Neural cell (in vitro differentiated cells): ENCODE data around the gene MXI1. TPM values are rescaled to one million over a fixed set of nuclear protein-coding genes. Genes with fewer than 3 reads are reported as not detected.

Experiments used
- H2AFZ ChIP-seq: fragments of 200-600, 300-800 bp; sonication (generic), shearing (Covaris generic); 2 replicates; pipeline ENCODE4 v1.6.0; 2014; ENCODE audit warnings: low read depth, mild to moderate bottlenecking, antibody characterized with exemption, low read length, moderate library complexity
- H3F3A ChIP-seq: fragments of 200-600 bp; shearing (Covaris generic); 2 replicates; pipeline ENCODE4 v1.6.1; 2016; ENCODE audit warnings: mild to moderate bottlenecking, moderate library complexity, mixed read lengths, antibody characterized with exemption, low read length; ENCODE audit not compliant: insufficient read depth, poor library complexity, severe bottlenecking
- H3K27ac ChIP-seq: fragments of 200-600, 300-800 bp; sonication (generic), shearing (Covaris generic); 2 replicates; pipeline ENCODE4 v1.5.1; 2014; ENCODE audit warnings: mild to moderate bottlenecking, low read length, moderate library complexity
- H3K27me3 ChIP-seq: fragments of 300-800, 200-600 bp; sonication (generic), shearing (Covaris generic); 2 replicates; pipeline ENCODE4 v1.6.0; 2014; ENCODE audit warnings: mild to moderate bottlenecking, low read depth, low read length, moderate library complexity; ENCODE audit not compliant: insufficient read depth
- H3K36me3 ChIP-seq: fragments of 300-800, 200-600 bp; sonication (generic), shearing (Covaris generic); 2 replicates; pipeline ENCODE4 v1.5.1; 2014; ENCODE audit warnings: mild to moderate bottlenecking, antibody characterized with exemption, low read length, moderate library complexity; ENCODE audit not compliant: insufficient read depth
- H3K4me2 ChIP-seq: fragments of 300-800, 200-600 bp; sonication (generic), shearing (Covaris generic); 2 replicates; pipeline ENCODE4 v1.6.0; 2014; ENCODE audit warnings: mild to moderate bottlenecking, low read length
- H3K4me3 ChIP-seq: fragments of 300-800, 200-600 bp; sonication (generic), shearing (Covaris generic); 2 replicates; pipeline ENCODE4 v1.5.1; 2014; ENCODE audit warnings: mild to moderate bottlenecking, low read length, moderate library complexity
- H3K79me2 ChIP-seq: fragments of 200-600 bp; shearing (Covaris generic); replicated peaks from 2 replicates; pipeline ENCODE4 v1.6.0; 2014; ENCODE audit warnings: mild to moderate bottlenecking, low read length, moderate library complexity; ENCODE audit not compliant: insufficient read depth
- H3K9ac ChIP-seq: fragments of 300-800, 200-600 bp; sonication (generic), shearing (Covaris generic); 2 replicates; pipeline ENCODE4 v1.6.1; 2016; ENCODE audit warnings: mild to moderate bottlenecking, low read length, mixed read lengths
- H3K9me2 ChIP-seq: fragments of 200-600 bp; shearing (Covaris generic); 2 replicates; pipeline ENCODE4 v1.6.1; 2016; ENCODE audit warnings: mild to moderate bottlenecking, low read length, mixed read lengths; ENCODE audit not compliant: insufficient read depth
- H3K9me3 ChIP-seq: fragments of 200-600, 300-800 bp; sonication (generic), shearing (Covaris generic); 2 replicates; pipeline ENCODE4 v1.6.1; 2016; ENCODE audit warnings: mild to moderate bottlenecking, mixed run types, low read length, moderate library complexity, mixed read lengths
- H4K20me1 ChIP-seq: fragments of 200-600 bp; shearing (Covaris generic); 2 replicates; pipeline ENCODE4 v1.6.1; 2016; ENCODE audit warnings: mild to moderate bottlenecking, mixed run types; ENCODE audit not compliant: insufficient read depth
- EP300 ChIP-seq: fragments of 450-650 bp; conservative IDR thresholded peaks from 2 replicates; pipeline ENCODE4 v1.6.1; 2014; ENCODE audit warnings: antibody characterized with exemption, mild to moderate bottlenecking, moderate library complexity; ENCODE audit not compliant: poor library complexity, severe bottlenecking
- EZH2 ChIP-seq: fragments of 200-600, 300-800 bp; shearing (Covaris generic), sonication (generic); IDR thresholded peaks from 2 replicates; pipeline ENCODE4 v1.6.1; 2014; ENCODE audit warnings: antibody characterized with exemption, low read length, borderline replicate concordance, mild to moderate bottlenecking; ENCODE audit not compliant: insufficient read depth, poor library complexity, severe bottlenecking
- MXI1 ChIP-seq: fragments of 450-650 bp; conservative IDR thresholded peaks from 2 replicates; pipeline ENCODE4 v1.6.1; 2014; ENCODE audit warnings: antibody characterized with exemption, mild to moderate bottlenecking; ENCODE audit not compliant: poor library complexity, severe bottlenecking
- POLR2AphosphoS5 ChIP-seq: IDR thresholded peaks from 2 replicates; pipeline ENCODE4 v1.6.1; 2012
- RAD21 ChIP-seq: fragments of 450-650 bp; conservative IDR thresholded peaks from 2 replicates; pipeline ENCODE4 v1.6.1; 2014; ENCODE audit warnings: antibody characterized with exemption, mild to moderate bottlenecking, moderate library complexity
- SMC3 ChIP-seq: fragments of 450-650 bp; conservative IDR thresholded peaks from 2 replicates; pipeline ENCODE4 v1.6.1; 2014; ENCODE audit warnings: antibody characterized with exemption, mild to moderate bottlenecking, moderate library complexity; ENCODE audit not compliant: poor library complexity
- TAF1 ChIP-seq: IDR thresholded peaks from 2 replicates; pipeline ENCODE4 v1.6.1; 2012; ENCODE audit warnings: low read depth
- polyA plus RNA-seq: library from polyadenylated mRNA; depleted of rRNA; stranded (reverse); fragments of >200 nt; gene quantifications from 2 replicates; pipeline ENCODE4 v1.2.3, GENCODE V29; 2014
- TF ChIP-seq, protein P1 (sequence below): fragments of 450-650 bp; IDR thresholded peaks from 2 replicates; pipeline ENCODE4 v1.5.1; 2014; ENCODE audit warnings: antibody characterized with exemption, mild to moderate bottlenecking, moderate library complexity; ENCODE audit not compliant: poor library complexity, severe bottlenecking
- TF ChIP-seq, protein P2 (sequence below): IDR thresholded peaks from 2 replicates; pipeline ENCODE4 v1.6.1; 2012; ENCODE audit warnings: borderline replicate concordance

MXI1 gene
- polyA plus RNA-seq, 1 donor from 2014 or later = 69.5 TPM

- Histone ChIP-seq H3K4me2 (no peak overlapping the region), H2AFZ (no peak overlapping the region), H3K36me3 (no peaks in the 10 kb centered on the region), H4K20me1 (no peaks in the 10 kb centered on the region), H3K9ac (no peak overlapping the region), H3F3A (no peaks in the 10 kb centered on the region), H3K9me2 (no peaks in the 10 kb centered on the region), H3K79me2 (no peaks in the 10 kb centered on the region), H3K27me3 (no peaks in the 10 kb centered on the region), H3K9me3 (no peaks in the 10 kb centered on the region), H3K4me3 (no peak overlapping the region), H3K27ac (no peak overlapping the region)
- TF ChIP-seq MXI1 = no peak
- TF ChIP-seq SMC3 = no peak
- TF ChIP-seq TAF1 = no peak
- TF ChIP-seq EP300 = no peak
- TF ChIP-seq, protein P1, sequence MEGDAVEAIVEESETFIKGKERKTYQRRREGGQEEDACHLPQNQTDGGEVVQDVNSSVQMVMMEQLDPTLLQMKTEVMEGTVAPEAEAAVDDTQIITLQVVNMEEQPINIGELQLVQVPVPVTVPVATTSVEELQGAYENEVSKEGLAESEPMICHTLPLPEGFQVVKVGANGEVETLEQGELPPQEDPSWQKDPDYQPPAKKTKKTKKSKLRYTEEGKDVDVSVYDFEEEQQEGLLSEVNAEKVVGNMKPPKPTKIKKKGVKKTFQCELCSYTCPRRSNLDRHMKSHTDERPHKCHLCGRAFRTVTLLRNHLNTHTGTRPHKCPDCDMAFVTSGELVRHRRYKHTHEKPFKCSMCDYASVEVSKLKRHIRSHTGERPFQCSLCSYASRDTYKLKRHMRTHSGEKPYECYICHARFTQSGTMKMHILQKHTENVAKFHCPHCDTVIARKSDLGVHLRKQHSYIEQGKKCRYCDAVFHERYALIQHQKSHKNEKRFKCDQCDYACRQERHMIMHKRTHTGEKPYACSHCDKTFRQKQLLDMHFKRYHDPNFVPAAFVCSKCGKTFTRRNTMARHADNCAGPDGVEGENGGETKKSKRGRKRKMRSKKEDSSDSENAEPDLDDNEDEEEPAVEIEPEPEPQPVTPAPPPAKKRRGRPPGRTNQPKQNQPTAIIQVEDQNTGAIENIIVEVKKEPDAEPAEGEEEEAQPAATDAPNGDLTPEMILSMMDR = no peak
- no peak for TF ChIP-seq POLR2AphosphoS5
- no peak for TF ChIP-seq EZH2
- TF ChIP-seq, protein P2, sequence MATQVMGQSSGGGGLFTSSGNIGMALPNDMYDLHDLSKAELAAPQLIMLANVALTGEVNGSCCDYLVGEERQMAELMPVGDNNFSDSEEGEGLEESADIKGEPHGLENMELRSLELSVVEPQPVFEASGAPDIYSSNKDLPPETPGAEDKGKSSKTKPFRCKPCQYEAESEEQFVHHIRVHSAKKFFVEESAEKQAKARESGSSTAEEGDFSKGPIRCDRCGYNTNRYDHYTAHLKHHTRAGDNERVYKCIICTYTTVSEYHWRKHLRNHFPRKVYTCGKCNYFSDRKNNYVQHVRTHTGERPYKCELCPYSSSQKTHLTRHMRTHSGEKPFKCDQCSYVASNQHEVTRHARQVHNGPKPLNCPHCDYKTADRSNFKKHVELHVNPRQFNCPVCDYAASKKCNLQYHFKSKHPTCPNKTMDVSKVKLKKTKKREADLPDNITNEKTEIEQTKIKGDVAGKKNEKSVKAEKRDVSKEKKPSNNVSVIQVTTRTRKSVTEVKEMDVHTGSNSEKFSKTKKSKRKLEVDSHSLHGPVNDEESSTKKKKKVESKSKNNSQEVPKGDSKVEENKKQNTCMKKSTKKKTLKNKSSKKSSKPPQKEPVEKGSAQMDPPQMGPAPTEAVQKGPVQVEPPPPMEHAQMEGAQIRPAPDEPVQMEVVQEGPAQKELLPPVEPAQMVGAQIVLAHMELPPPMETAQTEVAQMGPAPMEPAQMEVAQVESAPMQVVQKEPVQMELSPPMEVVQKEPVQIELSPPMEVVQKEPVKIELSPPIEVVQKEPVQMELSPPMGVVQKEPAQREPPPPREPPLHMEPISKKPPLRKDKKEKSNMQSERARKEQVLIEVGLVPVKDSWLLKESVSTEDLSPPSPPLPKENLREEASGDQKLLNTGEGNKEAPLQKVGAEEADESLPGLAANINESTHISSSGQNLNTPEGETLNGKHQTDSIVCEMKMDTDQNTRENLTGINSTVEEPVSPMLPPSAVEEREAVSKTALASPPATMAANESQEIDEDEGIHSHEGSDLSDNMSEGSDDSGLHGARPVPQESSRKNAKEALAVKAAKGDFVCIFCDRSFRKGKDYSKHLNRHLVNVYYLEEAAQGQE = no peak
Measured at GRCh38 chr10:110321869-110322620, 114.6 kb downstream of the MXI1 start.

DNA sequence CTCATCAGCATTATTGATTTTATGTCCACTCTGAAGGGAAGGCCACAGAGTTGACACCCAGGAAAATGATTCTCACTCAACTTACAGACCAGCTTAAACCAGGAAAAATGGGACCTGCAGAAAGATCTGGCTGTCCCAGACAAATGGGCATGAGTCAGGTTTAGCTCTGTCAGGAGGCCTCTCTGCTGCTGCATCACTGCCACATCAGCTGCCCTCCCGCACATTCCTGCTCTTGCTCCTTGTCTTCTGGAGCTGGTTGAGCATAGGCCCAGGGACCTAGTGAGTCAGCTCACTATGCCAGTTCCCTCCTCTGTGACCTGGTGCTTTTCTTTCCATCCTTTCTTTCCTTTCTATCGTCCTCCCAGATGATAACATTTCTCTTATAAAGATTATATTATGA lies 116.1 kb downstream of the MXI1 start:
- H3K4me3 ChIP-seq = no peak overlapping the region
- H4K20me1 ChIP-seq = no peaks in the 10 kb centered on the region
- no peak for TF ChIP-seq MXI1
- TF ChIP-seq, protein P2 = no peak
- TF ChIP-seq, protein P1 = no peak
- TF ChIP-seq EP300 = no peak
- TF ChIP-seq RAD21 = no peak
- TF ChIP-seq POLR2AphosphoS5 = no peak
- no peak for TF ChIP-seq SMC3
- TF ChIP-seq TAF1 = no peak
- TF ChIP-seq EZH2 = no peak

More for the DNA sequence above, 116.1 kb downstream of the MXI1 start:
- H2AFZ ChIP-seq = no peak overlapping the region
- no peaks in the 10 kb centered on the region for H3K36me3 ChIP-seq
- no peak overlapping the region for H3K27ac ChIP-seq
- H3K4me2 ChIP-seq = no peak overlapping the region
- H3K9me2 ChIP-seq = no peaks in the 10 kb centered on the region
- no peaks in the 10 kb centered on the region for H3F3A ChIP-seq
- H3K27me3 ChIP-seq = no peaks in the 10 kb centered on the region
- H3K79me2 ChIP-seq = no peaks in the 10 kb centered on the region
- no peak overlapping the region for H3K9ac ChIP-seq
- no peaks in the 10 kb centered on the region for H3K9me3 ChIP-seq
